Measurements from ENCODE around the gene NT5E.
"Not testable (repeated sequence)": the region's sequence is repeated elsewhere in the genome, so short reads cannot be mapped to it uniquely, and the experiment has no call there.

DNA sequence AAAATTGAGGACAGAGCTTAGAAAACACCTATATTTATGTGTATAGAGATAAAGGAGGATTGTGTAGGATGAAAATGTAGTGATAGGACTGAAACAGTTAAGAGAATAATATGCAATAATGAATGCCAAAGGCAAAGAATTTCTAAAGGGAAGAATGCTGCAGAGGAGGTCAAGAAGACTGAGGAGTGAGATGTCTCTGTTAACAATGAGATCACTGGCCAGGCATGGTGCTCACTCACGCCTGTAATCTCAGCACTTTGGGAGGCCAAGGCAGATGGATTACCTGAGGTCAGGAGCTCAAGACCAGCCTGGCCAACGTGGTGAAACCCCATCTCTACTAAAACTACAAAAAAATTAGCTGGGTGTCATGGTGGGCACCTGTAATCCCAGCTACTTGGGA, 74.4 kb downstream of the NT5E start:
- TF ChIP-seq CTCF (IDR thresholded peaks at IDR 0.05); CREB1 (CRISPR knock-in tag; IDR thresholded peaks at IDR 0.05); USF1 (CRISPR knock-in tag; IDR thresholded peaks at IDR 0.05); ATF3 (CRISPR knock-in tag; conservative IDR thresholded peaks at IDR 0.05); TP53 (CRISPR knock-in tag; IDR thresholded peaks at IDR 0.05); SP1 (CRISPR knock-in tag; conservative IDR thresholded peaks at IDR 0.05): not testable (repeated sequence)
- TF ChIP-seq, protein P1, sequence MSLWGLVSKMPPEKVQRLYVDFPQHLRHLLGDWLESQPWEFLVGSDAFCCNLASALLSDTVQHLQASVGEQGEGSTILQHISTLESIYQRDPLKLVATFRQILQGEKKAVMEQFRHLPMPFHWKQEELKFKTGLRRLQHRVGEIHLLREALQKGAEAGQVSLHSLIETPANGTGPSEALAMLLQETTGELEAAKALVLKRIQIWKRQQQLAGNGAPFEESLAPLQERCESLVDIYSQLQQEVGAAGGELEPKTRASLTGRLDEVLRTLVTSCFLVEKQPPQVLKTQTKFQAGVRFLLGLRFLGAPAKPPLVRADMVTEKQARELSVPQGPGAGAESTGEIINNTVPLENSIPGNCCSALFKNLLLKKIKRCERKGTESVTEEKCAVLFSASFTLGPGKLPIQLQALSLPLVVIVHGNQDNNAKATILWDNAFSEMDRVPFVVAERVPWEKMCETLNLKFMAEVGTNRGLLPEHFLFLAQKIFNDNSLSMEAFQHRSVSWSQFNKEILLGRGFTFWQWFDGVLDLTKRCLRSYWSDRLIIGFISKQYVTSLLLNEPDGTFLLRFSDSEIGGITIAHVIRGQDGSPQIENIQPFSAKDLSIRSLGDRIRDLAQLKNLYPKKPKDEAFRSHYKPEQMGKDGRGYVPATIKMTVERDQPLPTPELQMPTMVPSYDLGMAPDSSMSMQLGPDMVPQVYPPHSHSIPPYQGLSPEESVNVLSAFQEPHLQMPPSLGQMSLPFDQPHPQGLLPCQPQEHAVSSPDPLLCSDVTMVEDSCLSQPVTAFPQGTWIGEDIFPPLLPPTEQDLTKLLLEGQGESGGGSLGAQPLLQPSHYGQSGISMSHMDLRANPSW (CRISPR knock-in tag; conservative IDR thresholded peaks at IDR 0.05; ENCODE audit: low read depth): not testable (repeated sequence)

Measured in WTC11 (cell line).